SK-N-SH (cell line): ENCODE measurements around the gene EDEM2.

Source experiments
- MXI1 ChIP-seq: IDR thresholded peaks from 2 replicates; pipeline ENCODE4 v1.6.1; 2012; ENCODE audit warnings: mild to moderate bottlenecking, low read depth, low read length, improper control_type of control experiment
- POLR2AphosphoS5 ChIP-seq: IDR thresholded peaks from 2 replicates; pipeline ENCODE4 v1.6.1; 2012; ENCODE audit warnings: low read depth, low read length
- RAD21 ChIP-seq: IDR thresholded peaks from 2 replicates; pipeline ENCODE4 v1.6.1; 2012; ENCODE audit warnings: mild to moderate bottlenecking, low read length
- TCF12 ChIP-seq: IDR thresholded peaks from 2 replicates; pipeline ENCODE4 v1.4.0; 2012
- TEAD4 ChIP-seq: IDR thresholded peaks from 2 replicates; pipeline ENCODE4 v1.4.0; 2012; ENCODE audit warnings: mild to moderate bottlenecking, borderline replicate concordance; ENCODE audit not compliant: insufficient read depth
- TF ChIP-seq, protein P1 (sequence below): IDR thresholded peaks from 2 replicates; pipeline ENCODE4 v1.6.1; 2012; ENCODE audit warnings: mild to moderate bottlenecking, low read depth, low read length, moderate library complexity
- TF ChIP-seq, protein P2 (sequence below): fragments of 200-600 bp; sonication (generic); IDR thresholded peaks from 2 replicates; pipeline ENCODE4 v1.6.1; 2017; ENCODE audit warnings: antibody characterized with exemption, mild to moderate bottlenecking, moderate library complexity

DNA sequence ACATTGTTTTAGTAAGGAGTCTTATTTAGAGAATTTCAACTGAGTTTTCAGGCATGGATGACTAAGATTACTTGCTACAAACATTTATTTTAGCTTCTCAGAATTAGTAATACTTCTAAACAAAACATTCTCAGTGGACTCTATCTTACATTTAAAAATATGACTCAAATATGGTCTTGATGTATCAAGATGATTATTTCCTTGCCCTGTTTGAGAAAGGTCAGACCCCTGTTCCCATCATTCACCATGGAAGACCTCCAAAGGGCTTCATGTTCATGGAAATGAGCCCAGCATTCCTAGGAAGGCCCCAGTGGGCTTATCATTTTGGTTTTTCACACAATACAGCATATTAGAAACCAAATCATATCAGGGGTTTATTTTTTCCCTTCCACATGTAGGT, 29.9 kb downstream of the EDEM2 start:
- TF ChIP-seq MXI1 (no peak), TEAD4 (no peak), RAD21 (no peak), TCF12 (no peak), POLR2AphosphoS5 (no peak)
- TF ChIP-seq, protein P1, sequence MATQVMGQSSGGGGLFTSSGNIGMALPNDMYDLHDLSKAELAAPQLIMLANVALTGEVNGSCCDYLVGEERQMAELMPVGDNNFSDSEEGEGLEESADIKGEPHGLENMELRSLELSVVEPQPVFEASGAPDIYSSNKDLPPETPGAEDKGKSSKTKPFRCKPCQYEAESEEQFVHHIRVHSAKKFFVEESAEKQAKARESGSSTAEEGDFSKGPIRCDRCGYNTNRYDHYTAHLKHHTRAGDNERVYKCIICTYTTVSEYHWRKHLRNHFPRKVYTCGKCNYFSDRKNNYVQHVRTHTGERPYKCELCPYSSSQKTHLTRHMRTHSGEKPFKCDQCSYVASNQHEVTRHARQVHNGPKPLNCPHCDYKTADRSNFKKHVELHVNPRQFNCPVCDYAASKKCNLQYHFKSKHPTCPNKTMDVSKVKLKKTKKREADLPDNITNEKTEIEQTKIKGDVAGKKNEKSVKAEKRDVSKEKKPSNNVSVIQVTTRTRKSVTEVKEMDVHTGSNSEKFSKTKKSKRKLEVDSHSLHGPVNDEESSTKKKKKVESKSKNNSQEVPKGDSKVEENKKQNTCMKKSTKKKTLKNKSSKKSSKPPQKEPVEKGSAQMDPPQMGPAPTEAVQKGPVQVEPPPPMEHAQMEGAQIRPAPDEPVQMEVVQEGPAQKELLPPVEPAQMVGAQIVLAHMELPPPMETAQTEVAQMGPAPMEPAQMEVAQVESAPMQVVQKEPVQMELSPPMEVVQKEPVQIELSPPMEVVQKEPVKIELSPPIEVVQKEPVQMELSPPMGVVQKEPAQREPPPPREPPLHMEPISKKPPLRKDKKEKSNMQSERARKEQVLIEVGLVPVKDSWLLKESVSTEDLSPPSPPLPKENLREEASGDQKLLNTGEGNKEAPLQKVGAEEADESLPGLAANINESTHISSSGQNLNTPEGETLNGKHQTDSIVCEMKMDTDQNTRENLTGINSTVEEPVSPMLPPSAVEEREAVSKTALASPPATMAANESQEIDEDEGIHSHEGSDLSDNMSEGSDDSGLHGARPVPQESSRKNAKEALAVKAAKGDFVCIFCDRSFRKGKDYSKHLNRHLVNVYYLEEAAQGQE: no peak
- TF ChIP-seq, protein P2, sequence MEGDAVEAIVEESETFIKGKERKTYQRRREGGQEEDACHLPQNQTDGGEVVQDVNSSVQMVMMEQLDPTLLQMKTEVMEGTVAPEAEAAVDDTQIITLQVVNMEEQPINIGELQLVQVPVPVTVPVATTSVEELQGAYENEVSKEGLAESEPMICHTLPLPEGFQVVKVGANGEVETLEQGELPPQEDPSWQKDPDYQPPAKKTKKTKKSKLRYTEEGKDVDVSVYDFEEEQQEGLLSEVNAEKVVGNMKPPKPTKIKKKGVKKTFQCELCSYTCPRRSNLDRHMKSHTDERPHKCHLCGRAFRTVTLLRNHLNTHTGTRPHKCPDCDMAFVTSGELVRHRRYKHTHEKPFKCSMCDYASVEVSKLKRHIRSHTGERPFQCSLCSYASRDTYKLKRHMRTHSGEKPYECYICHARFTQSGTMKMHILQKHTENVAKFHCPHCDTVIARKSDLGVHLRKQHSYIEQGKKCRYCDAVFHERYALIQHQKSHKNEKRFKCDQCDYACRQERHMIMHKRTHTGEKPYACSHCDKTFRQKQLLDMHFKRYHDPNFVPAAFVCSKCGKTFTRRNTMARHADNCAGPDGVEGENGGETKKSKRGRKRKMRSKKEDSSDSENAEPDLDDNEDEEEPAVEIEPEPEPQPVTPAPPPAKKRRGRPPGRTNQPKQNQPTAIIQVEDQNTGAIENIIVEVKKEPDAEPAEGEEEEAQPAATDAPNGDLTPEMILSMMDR: no peak
